Measurements from ENCODE around the gene LAMB4. TPM values are rescaled to one million over a fixed set of nuclear protein-coding genes. Genes with fewer than 3 reads are reported as not detected.

LAMB4 gene
- total RNA-seq, 3 donors from 2014 or later (not counting 1 experiment from before 2014, with no cell fraction given): not detected

DNA sequence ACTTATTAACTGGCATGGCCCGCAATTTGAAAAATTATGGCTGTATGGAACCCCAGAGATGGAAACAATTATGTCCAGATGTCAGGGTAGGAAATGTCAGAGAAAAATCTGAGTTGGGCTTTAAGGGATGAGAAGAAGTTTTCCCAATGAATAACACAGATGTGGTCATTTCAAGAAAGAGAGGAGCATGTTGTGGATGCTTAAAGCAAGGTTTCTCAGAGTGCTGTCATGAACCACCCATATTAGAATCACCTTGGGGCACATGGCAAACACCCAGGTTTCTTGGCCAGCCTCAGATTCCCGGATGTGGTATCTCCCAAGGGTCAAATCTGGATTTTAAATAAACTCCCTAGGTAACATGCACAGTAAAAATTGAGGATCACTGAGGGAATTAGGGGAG lies 43.6 kb downstream of the LAMB4 start:
- H3K27me3 Mint-ChIP-seq (ENCODE audit: low read depth in 2 of 2): no peaks in the 10 kb centered on the region
- H3K9me3 Mint-ChIP-seq: no peaks in the 10 kb centered on the region
- Histone ChIP-seq H3K36me3 (ENCODE audit: control insufficient read depth, insufficient read depth, low read length) (no peaks in the 10 kb centered on the region), H3K9me3 (ENCODE audit: control insufficient read depth, insufficient read depth, low read length) (no peaks in the 10 kb centered on the region), H3K27me3 (ENCODE audit: control insufficient read depth, insufficient read depth, low read length) (no peaks in the 10 kb centered on the region), H3K27ac (ENCODE audit: low read length) (no peak overlapping the region), H3K4me3 (ENCODE audit: low read length) (no peak overlapping the region), H3K4me1 (ENCODE audit: control insufficient read depth, insufficient read depth, low read length) (no peaks in the 10 kb centered on the region)
- 100% methylated on average over 2 of the region's 2 CpGs for WGBS (ENCODE audit: insufficient coverage)
- TF ChIP-seq, protein P1, sequence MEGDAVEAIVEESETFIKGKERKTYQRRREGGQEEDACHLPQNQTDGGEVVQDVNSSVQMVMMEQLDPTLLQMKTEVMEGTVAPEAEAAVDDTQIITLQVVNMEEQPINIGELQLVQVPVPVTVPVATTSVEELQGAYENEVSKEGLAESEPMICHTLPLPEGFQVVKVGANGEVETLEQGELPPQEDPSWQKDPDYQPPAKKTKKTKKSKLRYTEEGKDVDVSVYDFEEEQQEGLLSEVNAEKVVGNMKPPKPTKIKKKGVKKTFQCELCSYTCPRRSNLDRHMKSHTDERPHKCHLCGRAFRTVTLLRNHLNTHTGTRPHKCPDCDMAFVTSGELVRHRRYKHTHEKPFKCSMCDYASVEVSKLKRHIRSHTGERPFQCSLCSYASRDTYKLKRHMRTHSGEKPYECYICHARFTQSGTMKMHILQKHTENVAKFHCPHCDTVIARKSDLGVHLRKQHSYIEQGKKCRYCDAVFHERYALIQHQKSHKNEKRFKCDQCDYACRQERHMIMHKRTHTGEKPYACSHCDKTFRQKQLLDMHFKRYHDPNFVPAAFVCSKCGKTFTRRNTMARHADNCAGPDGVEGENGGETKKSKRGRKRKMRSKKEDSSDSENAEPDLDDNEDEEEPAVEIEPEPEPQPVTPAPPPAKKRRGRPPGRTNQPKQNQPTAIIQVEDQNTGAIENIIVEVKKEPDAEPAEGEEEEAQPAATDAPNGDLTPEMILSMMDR (IDR thresholded peaks at IDR 0.05): no peak
- no peak overlapping the region for H3K27ac Mint-ChIP-seq
- no peak overlapping the region for H3K4me3 Mint-ChIP-seq
- no peaks in the 10 kb centered on the region for H3K4me1 Mint-ChIP-seq
- intact Hi-C loops (cut with micrococcal nuclease): no loop called here
- ATAC-seq (no peak), DNase-seq (no peak)
- H3K36me3 Mint-ChIP-seq: no peaks in the 10 kb centered on the region

GRCh38 chr7:108083980-108084379 lies 46.2 kb downstream of the LAMB4 start:
- intact Hi-C loops (cut with micrococcal nuclease): no loop called here
- H3K27ac ChIP-seq (ENCODE audit: low read length): no peak overlapping the region
- H3K27me3 ChIP-seq (ENCODE audit: control insufficient read depth, insufficient read depth, low read length): no peaks in the 10 kb centered on the region
- Mint-ChIP-seq H3K4me3 (no peak overlapping the region), H3K27me3 (ENCODE audit: low read depth in 2 of 2) (no peaks in the 10 kb centered on the region), H3K36me3 (no peaks in the 10 kb centered on the region), H3K4me1 (no peaks in the 10 kb centered on the region), H3K27ac (no peak overlapping the region), H3K9me3 (no peaks in the 10 kb centered on the region)
- no peaks in the 10 kb centered on the region for H3K36me3 ChIP-seq (ENCODE audit: control insufficient read depth, insufficient read depth, low read length)
- ATAC-seq (no peak), DNase-seq (no peak)
- H3K4me3 ChIP-seq (ENCODE audit: low read length): no peak overlapping the region
- TF ChIP-seq, protein P1 (IDR thresholded peaks at IDR 0.05): no peak
- H3K4me1 ChIP-seq (ENCODE audit: control insufficient read depth, insufficient read depth, low read length): no peaks in the 10 kb centered on the region
- WGBS (ENCODE audit: insufficient coverage): 93% methylated on average over 1 of the region's 1 CpG
- no peaks in the 10 kb centered on the region for H3K9me3 ChIP-seq (ENCODE audit: control insufficient read depth, insufficient read depth, low read length)

DNA sequence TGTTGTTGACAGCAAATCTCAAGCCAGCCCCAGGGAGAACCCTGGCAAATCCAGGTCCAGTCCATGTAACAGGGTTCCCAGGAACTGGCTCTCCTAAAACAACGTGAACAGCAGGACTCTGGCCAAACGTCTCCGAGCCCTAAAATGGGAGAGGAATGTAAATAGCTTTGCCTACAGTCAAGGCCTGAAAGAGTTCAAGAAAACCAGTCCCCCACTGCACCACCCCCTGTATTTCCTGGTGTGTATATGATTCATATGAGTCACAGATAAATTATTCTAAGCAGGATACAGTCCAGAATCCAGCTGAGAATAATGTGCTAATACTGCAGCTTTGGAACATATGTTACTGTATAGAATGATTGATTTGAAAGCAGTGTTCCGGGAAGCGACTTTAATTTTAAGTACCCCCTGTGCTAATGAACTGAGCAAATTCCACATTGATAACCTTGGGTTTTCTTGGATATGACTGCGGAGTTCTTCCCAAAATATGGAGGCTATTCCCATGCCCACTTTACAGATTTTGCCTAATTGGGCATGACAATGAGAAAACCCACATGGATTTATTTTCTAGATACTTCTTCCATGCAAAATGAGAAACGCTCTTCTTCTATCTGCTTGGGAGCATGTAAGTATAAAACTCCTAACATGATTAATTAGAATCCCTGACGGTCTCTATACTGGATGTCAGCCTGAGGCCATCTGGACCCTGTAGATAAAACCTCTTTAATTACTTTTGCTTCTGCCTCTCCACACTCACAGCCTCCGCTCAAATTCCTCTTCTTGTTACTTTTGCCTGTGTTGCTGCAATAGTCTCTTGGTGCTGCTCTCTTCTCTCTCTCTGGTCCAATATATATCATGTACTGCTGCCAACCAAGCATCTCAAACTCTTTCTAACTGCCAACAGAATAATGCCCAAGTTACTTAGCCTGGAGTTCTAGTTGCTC lies 50.2 kb downstream of the LAMB4 start:
- WGBS (ENCODE audit: insufficient coverage): 91% methylated on average over 6 of the region's 9 CpGs
- no peak for ATAC-seq
- Mint-ChIP-seq H3K27ac (no peak overlapping the region), H3K4me3 (no peak overlapping the region), H3K36me3 (no peaks in the 10 kb centered on the region), H3K27me3 (ENCODE audit: low read depth in 2 of 2) (no peaks in the 10 kb centered on the region), H3K9me3 (no peaks in the 10 kb centered on the region), H3K4me1 (no peaks in the 10 kb centered on the region)
- H3K4me3 ChIP-seq (ENCODE audit: low read length): no peak overlapping the region
- TF ChIP-seq, protein P1 (IDR thresholded peaks at IDR 0.05): no peak
- no peaks in the 10 kb centered on the region for H3K27me3 ChIP-seq (ENCODE audit: control insufficient read depth, insufficient read depth, low read length)
- no peak overlapping the region for H3K27ac ChIP-seq (ENCODE audit: low read length)
- H3K4me1 ChIP-seq (ENCODE audit: control insufficient read depth, insufficient read depth, low read length): no peaks in the 10 kb centered on the region
- no peaks in the 10 kb centered on the region for H3K9me3 ChIP-seq (ENCODE audit: control insufficient read depth, insufficient read depth, low read length)
- intact Hi-C loops (cut with micrococcal nuclease): no loop called here
- no peaks in the 10 kb centered on the region for H3K36me3 ChIP-seq (ENCODE audit: control insufficient read depth, insufficient read depth, low read length)
- DNase-seq: no peak
